ENCODE measurements around the gene TLNRD1. TPM values are rescaled to one million over a fixed set of nuclear protein-coding genes. Genes with fewer than 3 reads are reported as not detected.

Gene TLNRD1
- total and polyA plus RNA-seq, 12 donors: 4.3 to 19.4 (median 6.3) TPM

DNA sequence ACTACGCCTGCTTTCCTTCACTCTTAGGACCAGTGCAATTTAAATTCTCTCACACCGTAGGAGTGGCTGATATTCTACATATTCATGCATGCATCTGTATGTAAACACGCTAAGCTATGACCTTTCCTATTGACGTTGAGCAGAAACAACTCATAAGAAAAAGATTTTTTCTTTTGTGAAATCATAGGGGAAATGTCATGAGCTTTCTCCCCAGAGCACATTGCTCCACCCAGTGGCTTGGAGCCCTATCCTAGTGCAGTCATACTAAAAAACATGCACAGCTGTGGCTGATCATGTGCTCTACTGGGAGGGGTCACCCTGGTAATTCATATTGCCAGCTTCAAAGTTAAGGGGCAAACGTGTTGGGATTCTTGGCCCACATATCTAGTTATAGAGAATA lies 9.3 kb upstream of the TLNRD1 start:
- DNase-seq: peak; percentile 32 to 75
- intact Hi-C loops (cut with DNase I): no loop called here

DNA sequence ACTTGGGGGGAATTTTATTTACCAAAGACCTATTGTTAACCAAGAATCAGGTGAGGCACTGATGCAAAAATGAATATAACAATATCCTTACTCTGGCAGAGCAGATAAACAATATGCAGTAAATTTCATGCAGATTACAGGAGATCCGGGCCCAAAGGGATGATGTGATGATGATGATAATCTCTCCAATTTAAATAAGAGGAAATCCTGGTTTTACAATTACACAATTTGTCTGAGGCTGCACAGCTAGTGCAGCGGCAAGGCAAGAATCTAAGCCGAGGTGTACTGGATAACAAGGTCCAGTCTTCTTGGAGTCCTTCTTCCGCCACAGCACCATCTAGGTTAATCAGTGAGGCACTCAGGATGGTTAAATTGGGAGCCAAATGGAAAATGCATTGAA lies 8.7 kb upstream of the TLNRD1 start:
- TF ChIP-seq, protein P1, sequence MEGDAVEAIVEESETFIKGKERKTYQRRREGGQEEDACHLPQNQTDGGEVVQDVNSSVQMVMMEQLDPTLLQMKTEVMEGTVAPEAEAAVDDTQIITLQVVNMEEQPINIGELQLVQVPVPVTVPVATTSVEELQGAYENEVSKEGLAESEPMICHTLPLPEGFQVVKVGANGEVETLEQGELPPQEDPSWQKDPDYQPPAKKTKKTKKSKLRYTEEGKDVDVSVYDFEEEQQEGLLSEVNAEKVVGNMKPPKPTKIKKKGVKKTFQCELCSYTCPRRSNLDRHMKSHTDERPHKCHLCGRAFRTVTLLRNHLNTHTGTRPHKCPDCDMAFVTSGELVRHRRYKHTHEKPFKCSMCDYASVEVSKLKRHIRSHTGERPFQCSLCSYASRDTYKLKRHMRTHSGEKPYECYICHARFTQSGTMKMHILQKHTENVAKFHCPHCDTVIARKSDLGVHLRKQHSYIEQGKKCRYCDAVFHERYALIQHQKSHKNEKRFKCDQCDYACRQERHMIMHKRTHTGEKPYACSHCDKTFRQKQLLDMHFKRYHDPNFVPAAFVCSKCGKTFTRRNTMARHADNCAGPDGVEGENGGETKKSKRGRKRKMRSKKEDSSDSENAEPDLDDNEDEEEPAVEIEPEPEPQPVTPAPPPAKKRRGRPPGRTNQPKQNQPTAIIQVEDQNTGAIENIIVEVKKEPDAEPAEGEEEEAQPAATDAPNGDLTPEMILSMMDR (IDR thresholded peaks at IDR 0.05): no peak
- intact Hi-C loops (cut with DNase I): no loop called here
- H3K27ac ChIP-seq: peak overlapping the region in 7 of 10 donors; percentile 10 to 94 (median 91)
- 62 to 70% methylated on average over 4 of the region's 4 CpGs for WGBS, 2 donors
- DNase-seq: no peak
- peaks cover 3 to 48% (median 43%) of the 10 kb centered on the region in 9 donors for H3K4me1 ChIP-seq
- H3K4me3 ChIP-seq: no peak overlapping the region
- peaks cover 0 to 4% (median 0%) of the 10 kb centered on the region in 11 donors for H3K9me3 ChIP-seq
- H3K36me3 ChIP-seq: no peaks in the 10 kb centered on the region
- ATAC-seq: no peak
- H3K27me3 ChIP-seq: no peaks in the 10 kb centered on the region

More for the DNA sequence above, 9.3 kb upstream of the TLNRD1 start:
- peak overlapping the region; percentile 84 to 94 (median 91) for H3K27ac ChIP-seq
- TF ChIP-seq, protein P1 (IDR thresholded peaks at IDR 0.05): peak in 3 of 9 donors; percentile 19 to 43 (median 34)
- no peak overlapping the region for H3K4me3 ChIP-seq
- no peaks in the 10 kb centered on the region for H3K36me3 ChIP-seq
- no peaks in the 10 kb centered on the region for H3K27me3 ChIP-seq
- ATAC-seq: peak in 6 of 8 donors; percentile 33 to 63 (median 61)
- 55% methylated on average over 5 of the region's 5 CpGs for WGBS, 2 donors
- H3K9me3 ChIP-seq: peaks cover 0 to 3% (median 0%) of the 10 kb centered on the region in 11 donors
- H3K4me1 ChIP-seq: peaks cover 3 to 54% (median 48%) of the 10 kb centered on the region in 9 donors

DNA sequence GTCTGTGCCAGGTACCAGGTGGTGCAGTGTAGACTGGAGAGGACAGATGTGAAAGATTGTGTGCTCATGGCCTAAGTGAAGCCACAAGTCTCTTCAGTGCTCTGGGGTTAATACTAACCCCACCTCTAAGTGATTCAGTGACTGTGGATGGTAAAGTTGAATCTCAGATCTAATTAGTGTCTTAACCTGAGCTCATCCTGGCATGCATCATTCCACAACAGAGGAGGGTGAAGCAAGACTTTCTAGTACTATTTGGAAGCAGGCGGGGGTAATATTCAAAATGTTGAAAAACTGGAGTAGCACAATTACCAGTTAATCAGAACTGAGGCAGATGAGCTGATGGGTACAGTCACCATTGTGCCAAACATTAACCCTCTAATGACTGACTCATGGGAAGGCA lies 8.3 kb upstream of the TLNRD1 start:
- WGBS, 2 donors: 93 to 98% methylated on average over 1 of the region's 1 CpG
- peaks cover 3 to 44% (median 38%) of the 10 kb centered on the region in 9 donors for H3K4me1 ChIP-seq
- H3K36me3 ChIP-seq: no peaks in the 10 kb centered on the region
- TF ChIP-seq, protein P1 (IDR thresholded peaks at IDR 0.05): no peak
- H3K4me3 ChIP-seq: no peak overlapping the region
- DNase-seq (no peak), ATAC-seq (no peak)
- H3K27ac ChIP-seq: peak overlapping the region in 4 of 10 donors; percentile 10 to 94 (median 94)
- H3K27me3 ChIP-seq: no peaks in the 10 kb centered on the region
- intact Hi-C loops (cut with DNase I): no loop called here
- H3K9me3 ChIP-seq: peaks cover 0 to 4% (median 0%) of the 10 kb centered on the region in 11 donors

DNA sequence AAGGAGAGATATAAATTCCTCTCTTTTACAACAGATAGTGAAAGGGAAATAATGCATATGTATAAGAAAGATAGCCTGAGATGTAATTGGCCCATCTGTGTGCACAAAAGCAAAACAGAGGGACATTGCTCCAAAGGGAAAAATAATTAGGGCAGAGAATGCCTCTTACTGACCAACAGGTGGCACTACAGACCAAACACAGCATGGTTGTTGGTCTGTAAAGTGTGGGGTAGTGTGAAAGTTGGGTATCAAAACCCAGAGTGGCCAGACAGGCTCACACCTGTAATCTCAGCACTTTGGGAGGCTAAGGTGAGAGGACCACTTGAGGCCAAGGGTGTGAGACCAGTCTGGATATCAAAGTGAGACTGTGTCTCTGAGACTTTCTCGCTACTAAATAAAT lies 4.5 kb upstream of the TLNRD1 start:
- H3K4me3 ChIP-seq: no peak overlapping the region
- H3K36me3 ChIP-seq: no peaks in the 10 kb centered on the region
- TF ChIP-seq, protein P1 (IDR thresholded peaks at IDR 0.05): peak in 8 of 9 donors; percentile 7 to 56 (median 45)
- peaks cover under 1 to 30% (median 19%) of the 10 kb centered on the region in 9 donors for H3K4me1 ChIP-seq
- 97 to 100% methylated on average over 1 of the region's 1 CpG for WGBS, 2 donors
- DNase-seq (no peak), ATAC-seq (no peak)
- H3K27me3 ChIP-seq: no peaks in the 10 kb centered on the region
- peaks cover 0 to 4% (median 0%) of the 10 kb centered on the region in 11 donors for H3K9me3 ChIP-seq
- no peak overlapping the region for H3K27ac ChIP-seq
- intact Hi-C loops (cut with DNase I): loop anchor here in 4 of 10 donors (5.0 kb wide), 1 partner anchor 271 kb away; no protein-coding TSS in a partner anchor
